ENCODE measurements around the gene RAB22A. TPM values are rescaled to one million over a fixed set of nuclear protein-coding genes. Genes with fewer than 3 reads are reported as not detected.

Gene RAB22A, protein sequence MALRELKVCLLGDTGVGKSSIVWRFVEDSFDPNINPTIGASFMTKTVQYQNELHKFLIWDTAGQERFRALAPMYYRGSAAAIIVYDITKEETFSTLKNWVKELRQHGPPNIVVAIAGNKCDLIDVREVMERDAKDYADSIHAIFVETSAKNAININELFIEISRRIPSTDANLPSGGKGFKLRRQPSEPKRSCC
- total RNA-seq = 13.0 and 15.8 TPM in 2 replicates

DNA sequence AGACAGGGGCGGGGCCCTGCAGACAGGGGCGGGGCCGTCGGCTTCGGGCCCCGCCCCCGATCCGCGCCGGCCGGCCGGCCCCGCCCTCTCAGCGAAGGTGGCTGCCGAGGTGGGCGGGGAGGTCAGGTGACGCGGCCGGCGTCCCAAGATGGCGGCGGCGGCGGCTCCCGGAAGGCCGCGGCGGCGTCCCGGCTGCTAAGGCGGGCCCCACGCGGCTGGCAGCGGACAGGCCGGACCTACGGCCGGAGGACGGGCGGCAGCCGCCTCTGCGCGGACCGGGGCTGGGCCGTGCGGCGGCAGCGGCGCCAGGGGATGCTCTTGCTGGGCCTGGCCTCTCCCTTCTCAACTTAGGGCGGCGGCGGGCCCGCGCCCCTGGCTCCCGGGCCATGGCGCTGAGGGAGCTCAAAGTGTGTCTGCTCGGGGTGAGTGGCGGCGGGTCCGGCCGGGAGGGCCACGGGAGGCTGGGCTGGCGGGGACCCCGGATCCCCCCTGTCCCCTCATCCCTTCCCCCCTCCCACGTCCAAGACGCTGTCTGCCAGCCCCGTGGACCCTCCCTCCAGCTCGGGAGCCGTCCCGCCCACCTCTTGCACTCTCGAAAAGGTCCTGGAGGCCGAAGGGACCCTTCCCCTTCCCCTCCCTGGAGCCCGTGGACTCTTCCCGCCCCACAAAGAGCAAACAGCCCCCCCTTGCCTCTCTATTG is at the start of gene RAB22A:
Gene RAB22A, plus strand, starts transcription at position 125 of the 700 bp plus-strand sequence. Its CDS starts 262 bp downstream, at position 387.

DNA sequence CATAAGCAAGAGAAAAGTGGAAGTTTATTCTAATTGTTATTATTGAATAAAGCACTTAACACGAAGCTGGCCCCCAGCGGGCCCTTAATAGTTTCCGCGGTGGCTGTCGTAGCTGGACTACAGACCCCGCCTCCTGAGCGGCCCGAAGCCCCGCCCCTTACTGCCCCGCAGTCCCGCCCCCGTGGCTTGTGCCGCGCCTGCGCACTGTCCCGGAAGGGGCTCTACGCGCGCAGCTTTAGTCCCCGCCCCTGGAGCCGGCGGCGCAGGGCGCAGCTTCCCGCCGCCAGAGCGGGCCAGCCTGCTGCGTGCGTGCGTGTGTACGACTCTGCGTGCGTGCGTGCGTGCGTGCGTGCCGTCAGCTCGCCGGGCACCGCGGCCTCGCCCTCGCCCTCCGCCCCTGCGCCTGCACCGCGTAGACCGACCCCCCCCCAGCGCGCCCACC is 79.4 kb downstream of the RAB22A start, which contains the start of gene VAPB:
Gene VAPB, plus strand, starts transcription at position 348 of the 442 bp plus-strand sequence. CDS start 231 bp downstream, outside the sequence.

Other genes starting within 250 kb of the RAB22A start
- not detected in 2 replicates for gene ANKRD60, start 81.1 kb upstream of the RAB22A start, total RNA-seq
- 9.9 and 11.3 TPM in 2 replicates for gene VAPB, start 79.5 kb downstream of the RAB22A start, total RNA-seq
- 0.12 and 3.7 TPM in 2 replicates for gene APCDD1L, start 205.7 kb downstream of the RAB22A start, total RNA-seq